ENCODE measurements around the gene RRP7A.
"Not testable (repeated sequence)": the region's sequence is repeated elsewhere in the genome, so short reads cannot be mapped to it uniquely, and the experiment has no call there.

DNA sequence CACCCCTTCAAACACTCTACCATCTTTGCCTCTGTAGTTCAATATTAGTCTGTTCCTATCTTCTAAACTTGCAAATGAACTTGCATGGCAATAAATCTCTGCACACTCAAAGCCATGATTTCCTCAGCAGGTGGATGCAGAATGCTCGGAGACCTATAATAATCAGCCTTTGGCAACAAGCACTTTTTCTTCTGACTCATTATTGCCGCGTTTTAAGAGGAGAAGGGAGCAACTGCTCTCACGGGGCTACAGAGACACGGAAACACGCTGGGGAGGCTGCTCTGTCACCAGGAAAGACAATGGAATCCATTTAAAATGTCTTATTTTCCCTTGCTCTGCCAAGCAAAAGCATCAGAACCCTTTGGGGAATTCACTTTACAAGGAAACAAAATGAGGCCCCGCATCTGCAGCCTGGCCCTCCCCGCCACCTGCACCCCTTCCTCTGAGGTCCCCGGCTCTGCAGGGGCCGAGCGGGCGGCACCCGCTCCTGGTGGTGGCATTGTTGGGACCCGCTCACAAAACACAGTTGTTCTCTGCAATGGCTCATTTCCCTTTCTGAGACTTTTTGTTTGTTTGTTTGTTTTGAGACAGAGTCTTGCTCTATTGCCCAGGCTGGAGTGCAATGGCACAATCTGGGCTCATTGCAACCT, 15.6 kb upstream of the RRP7A start:
- TF ChIP-seq PAX5 (IDR thresholded peaks at IDR 0.05; ENCODE audit: borderline replicate concordance, low read depth, low read length); TCF7 (IDR thresholded peaks at IDR 0.05; ENCODE audit: borderline replicate concordance); GABPA (IDR thresholded peaks at IDR 0.05; ENCODE audit: low read depth); CTCF (IDR thresholded peaks at IDR 0.05 in 2 of 3, conservative IDR thresholded peaks at IDR 0.05 in 1 of 3; ENCODE audit: control insufficient read depth in 2 of 3, extremely low read depth in 1 of 3, insufficient read depth in 1 of 3, low read depth in 3 of 3, low read length in 3 of 3); POLR2AphosphoS5 (IDR thresholded peaks at IDR 0.05; ENCODE audit: low read length); ESRRA (IDR thresholded peaks at IDR 0.05; ENCODE audit: low read length); CBX5 (IDR thresholded peaks at IDR 0.05; ENCODE audit: low read depth); YY1 (IDR thresholded peaks at IDR 0.05; ENCODE audit: low read depth, low read length); CEBPB (IDR thresholded peaks at IDR 0.05; ENCODE audit: borderline replicate concordance in 1 of 2, low read depth in 2 of 2, low read length in 2 of 2); CHD2 (IDR thresholded peaks at IDR 0.05; ENCODE audit: borderline replicate concordance, low read depth, low read length); POLR2A (IDR thresholded peaks at IDR 0.05; ENCODE audit: low read depth, low read length); EP300 (IDR thresholded peaks at IDR 0.05; ENCODE audit: borderline replicate concordance in 1 of 2, control insufficient read depth in 1 of 2, low read depth in 2 of 2, low read length in 2 of 2): not testable (repeated sequence)
- TF ChIP-seq, protein P1, sequence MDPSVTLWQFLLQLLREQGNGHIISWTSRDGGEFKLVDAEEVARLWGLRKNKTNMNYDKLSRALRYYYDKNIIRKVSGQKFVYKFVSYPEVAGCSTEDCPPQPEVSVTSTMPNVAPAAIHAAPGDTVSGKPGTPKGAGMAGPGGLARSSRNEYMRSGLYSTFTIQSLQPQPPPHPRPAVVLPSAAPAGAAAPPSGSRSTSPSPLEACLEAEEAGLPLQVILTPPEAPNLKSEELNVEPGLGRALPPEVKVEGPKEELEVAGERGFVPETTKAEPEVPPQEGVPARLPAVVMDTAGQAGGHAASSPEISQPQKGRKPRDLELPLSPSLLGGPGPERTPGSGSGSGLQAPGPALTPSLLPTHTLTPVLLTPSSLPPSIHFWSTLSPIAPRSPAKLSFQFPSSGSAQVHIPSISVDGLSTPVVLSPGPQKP (IDR thresholded peaks at IDR 0.05; ENCODE audit: low read depth, low read length) = not testable (repeated sequence)
